GM18505 (cell line): Measurements from ENCODE around the gene REPIN1.
A peak's percentile ranks its signal among the peaks of the same experiment; 100 is the strongest.
"Not testable (repeated sequence)": the region's sequence is repeated elsewhere in the genome, so short reads cannot be mapped to it uniquely, and the experiment has no call there.

Source experiments
- ATAC-seq: cut with Tn5 transposase; IDR thresholded peaks from one replicate; pipeline ENCODE4 v1.9.1; 2021; ENCODE audit not compliant: unreplicated experiment
- POLR2A ChIP-seq: IDR thresholded peaks from 4 replicates; pipeline ENCODE4 v1.6.1; 2011; ENCODE audit warnings: borderline replicate concordance; ENCODE audit not compliant: insufficient read depth, insufficient read length; ENCODE audit errors: extremely low read depth

REPIN1 gene

DNA sequence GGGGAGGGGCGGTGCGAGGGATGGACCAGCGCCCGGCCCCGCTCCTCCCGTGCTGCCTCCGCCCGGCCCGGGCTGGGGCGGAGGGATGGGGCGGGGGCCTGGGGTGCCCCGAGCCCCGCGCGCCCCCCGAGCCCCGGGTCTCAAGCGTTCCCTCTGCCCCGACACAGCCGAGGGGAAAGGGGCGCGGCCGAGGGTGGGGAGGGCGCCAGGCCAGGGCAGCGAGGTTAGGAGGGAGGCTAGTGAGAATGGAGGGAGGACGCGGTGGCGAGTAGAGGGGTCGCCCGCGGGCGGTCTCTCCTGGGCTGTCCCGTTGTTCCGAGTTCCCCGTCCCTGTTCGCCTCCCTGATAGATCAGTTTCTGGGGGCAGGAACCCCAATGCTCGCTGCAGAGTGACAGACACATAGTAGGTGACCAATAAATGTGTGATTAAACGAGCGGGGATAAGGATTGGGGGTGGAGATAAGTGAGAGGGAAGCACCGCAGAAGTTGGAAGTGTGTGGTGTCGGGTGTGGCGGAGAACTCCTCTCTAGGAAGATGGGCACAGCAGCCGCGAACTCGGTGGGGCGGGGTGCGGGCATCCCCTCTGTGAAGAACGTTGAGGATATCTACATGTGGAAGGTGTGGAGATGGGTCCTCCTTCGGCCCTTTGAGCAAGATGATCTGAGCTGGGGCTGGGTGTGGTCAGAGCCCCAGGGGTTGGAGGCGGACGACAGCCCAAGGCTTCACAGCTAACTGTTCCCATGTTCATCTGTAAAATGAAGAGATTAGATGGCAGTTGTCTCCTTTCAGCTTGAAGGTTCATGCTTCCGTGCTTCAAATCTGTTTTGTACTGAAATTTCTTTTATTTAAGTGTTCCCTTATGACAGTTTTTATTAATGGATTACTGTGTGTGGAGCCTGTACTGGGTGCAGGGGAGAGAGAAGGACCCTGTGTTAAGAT lies 11.1 kb downstream of the REPIN1 start:
- TF ChIP-seq POLR2A = no peak
- ATAC-seq = peak; percentile 29

DNA sequence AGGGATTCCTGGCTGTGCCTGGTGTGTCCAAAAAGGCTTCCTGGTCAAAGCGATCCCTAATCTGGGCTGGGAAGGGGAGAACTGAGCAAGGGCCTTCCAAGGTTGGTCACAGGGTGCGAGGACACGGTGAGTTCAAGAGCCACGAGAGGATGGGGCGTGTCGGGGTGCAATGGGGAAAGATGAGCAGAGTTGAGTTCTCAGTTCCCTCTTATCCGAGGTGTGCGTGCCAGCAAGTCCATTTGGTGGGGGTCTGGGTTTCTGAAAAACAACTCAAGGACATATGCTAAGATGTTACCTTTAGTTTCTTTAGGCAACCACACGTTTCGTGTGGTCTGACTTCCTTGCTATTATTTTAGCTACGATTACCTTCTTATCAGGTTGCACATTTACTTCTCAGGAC lies 11.8 kb downstream of the REPIN1 start:
- TF ChIP-seq POLR2A = no peak
- no peak for ATAC-seq

DNA sequence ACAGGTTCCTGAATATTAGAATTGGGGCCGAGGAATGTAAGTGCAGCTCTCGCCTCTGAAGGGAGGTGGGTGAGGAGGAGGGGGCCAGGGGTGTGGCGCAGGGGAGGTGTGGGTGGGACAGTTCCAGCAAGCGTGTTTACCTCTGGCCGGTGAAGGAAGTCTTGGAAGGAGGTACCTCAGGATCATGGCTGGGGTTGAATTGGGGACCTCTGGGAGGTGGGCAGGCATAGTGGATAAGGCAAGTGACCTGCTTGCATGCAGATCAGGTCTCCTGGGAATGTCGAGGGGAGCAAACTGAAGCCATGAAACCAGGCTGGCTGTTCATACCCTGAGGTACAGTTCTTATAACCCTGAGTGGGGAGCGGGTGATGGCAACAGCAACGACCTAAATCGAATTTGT lies 12.5 kb downstream of the REPIN1 start:
- no peak for TF ChIP-seq POLR2A
- no peak for ATAC-seq

DNA sequence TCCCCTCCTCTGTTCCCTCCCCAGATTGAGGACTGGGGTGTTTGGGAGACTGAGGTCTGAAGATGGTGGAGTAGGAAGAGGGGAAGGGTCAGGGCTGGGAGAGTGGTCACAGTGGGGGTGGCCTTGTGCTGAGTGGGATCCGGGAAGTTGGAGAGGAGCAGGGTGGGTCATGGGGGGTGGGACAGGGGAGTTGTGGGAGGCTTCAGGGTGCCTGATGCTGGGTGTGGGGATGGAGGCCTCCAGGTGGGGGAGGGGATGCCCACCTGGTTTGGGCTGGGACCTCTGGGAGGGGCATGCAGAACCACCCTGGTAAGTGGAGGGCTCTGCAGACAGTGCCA lies 13.1 kb downstream of the REPIN1 start:
- TF ChIP-seq POLR2A = no peak
- ATAC-seq = no peak

DNA sequence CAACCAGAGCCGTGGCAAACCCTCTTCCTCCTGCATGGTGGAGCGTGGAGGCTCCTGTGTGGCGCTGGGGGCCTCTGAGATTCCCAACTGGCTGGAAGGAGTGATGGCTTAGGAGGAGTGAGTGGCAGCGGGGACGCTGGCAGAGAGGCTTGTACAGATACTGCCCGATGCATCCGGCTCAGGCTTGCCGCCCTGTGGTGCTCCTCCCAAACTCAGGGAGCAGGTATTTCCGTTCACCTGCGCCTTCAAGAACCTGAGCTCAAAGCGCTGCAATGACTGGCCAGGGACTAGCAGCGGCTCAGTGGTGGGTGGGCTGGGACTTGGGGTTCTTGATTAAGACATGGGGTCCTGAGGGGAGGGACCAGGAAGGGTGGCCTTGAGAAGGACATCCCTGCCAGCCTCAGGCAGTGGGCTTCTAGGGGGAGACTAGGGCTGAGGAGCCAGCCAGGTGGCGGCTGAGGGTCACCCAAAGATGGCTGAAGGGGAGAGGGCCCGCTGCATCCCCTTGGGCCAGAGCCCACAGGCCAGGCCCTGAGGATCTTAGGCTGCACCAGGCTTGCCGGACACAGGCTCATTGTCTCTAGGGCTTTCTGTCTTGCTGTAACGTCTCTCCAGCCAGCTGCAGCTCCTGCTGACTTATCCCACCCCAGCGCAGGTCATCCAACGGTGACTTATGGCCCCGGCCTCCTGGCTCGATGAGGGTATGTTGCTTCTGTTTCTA lies 13.7 kb downstream of the REPIN1 start:
- ATAC-seq = no peak
- no peak for TF ChIP-seq POLR2A

DNA sequence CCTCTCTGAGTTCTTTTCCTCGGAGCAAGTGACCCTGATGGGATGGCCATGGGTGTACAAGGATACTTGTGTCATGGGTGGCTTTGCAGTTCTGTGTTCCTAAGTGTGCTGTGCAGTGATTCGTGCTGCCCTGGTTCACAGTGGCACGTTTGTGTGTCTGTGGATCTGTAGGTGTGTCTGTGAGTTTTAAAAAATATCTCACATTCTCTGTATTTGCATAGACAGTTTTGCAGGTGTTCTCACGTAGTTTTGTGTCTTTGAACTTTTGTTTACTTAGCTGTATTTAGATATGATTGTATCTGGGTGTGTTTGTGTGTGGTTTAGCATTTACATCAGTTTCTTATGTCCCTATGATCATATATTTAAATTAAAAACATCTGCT lies 14.2 kb downstream of the REPIN1 start:
- peak; percentile 30 for TF ChIP-seq POLR2A

DNA sequence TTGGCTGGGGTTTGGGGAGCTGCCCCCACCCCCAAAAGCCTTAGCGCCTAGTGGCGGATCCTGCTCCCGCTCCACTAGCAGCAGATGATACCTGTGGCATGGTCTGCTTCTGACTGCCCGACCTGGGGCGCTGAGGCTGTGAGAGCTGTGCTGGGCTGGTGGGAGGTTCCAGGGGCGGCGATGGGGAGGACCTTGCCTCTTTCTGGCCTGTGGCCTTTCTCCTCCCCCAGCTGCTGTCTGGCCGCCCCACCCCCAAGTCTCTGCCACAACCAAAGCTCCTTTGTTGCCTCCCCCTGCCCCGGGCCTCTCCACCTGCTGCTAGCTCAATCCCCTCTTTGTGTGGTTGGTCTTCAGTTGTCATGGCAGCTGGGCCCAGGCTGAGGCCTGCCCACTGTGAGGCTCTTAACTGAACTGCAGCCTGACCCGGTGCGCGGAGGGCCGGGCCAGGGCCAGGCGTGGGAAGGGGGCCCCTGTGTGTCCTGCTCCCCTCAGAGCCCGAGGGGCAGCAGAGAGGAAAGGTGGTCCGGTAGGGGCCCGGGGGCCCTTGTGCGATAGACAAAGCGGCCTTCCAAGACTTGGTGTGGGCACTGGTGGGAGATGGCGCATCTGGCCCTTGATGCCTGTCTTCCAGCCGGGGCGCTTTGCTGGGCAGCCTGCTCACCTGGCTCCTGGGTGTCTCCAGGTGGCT lies 15.2 kb downstream of the REPIN1 start:
- TF ChIP-seq POLR2A = no peak
- ATAC-seq = no peak

More for the DNA sequence above, 14.2 kb downstream of the REPIN1 start:
- no peak for ATAC-seq

DNA sequence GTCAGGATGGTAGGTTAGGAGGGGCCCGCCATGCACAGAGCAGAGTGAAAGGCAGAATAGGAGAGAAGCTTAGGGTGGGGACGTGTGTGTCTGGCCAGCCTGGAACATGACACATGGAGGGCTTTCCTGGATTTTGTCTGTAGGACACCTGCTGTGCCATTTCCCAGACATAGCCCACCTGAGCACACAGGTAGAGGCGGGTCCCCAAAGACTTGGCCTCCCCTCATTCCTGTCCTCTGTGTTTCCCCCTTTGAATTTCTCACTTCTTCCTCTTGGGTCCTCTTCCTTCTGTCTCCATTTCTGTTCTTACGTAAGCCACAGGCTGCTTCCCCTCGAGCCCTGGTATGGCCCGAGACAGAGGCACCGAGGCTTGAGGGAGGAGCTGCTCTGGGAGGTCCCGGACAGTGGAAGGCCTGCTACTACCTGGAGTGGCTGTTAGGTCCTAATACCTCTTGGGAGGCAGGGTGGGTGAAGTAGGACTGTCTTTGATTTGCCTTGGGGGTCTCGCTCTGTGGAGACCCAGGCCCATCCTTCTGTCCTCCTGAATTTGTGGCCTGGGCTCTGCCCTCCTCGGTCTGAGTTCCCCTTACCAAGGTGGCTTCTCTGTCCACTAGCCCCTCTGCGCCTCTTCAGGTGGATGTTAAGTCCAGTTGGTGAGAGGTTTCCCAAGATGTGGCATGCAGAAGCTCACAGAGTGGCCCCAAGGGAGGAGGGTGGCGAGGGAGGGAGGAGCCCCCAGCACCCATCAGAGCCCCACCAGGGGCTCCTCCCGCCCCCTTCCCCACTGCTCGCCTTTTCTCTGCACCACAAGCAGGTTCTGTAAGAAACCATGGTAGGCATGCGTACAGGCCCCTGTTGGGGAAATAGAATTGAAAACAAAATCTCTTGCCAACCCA lies 16.0 kb downstream of the REPIN1 start:
- ATAC-seq = no peak
- no peak for TF ChIP-seq POLR2A

DNA sequence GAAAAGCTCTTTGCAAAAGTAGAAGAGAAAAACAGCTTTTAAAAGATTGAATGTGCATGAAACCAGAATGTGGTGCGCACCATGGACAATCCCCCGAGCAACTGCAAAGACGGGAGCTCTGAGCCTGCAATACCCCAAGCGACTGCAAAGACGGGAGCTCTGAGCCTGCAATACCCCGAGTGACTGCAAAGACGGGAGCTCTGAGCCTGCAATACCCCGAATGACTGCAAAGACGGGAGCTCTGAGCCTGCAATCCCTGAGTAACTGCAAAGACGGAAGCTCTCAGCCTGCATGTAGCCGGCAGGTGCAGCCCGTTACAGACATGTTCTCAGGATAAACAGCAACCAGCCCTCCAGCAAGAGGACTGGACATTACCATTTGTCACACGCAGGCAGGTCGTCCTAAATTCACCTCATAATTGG lies 16.7 kb downstream of the REPIN1 start:
- no peak for TF ChIP-seq POLR2A
- ATAC-seq = no peak

DNA sequence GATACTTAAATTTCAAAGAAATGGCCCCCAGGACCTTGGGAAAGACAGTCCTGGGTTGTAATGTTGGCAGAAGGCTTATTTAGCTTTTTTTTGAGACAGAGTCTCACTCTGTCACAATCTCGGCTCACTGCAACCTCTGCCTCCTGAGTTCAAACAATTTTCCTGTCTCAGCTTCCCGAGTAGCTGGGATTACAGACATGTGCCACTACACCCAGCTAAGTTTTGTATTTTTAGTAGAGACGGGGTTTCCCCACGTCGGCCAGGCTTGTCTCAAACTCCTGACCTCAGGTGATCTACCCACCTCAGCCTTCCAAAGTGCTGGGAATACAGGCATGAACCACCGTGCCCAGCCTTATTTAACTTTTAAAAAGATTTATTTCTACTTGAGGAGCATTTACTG lies 17.3 kb downstream of the REPIN1 start:
- ATAC-seq = not testable (repeated sequence)

DNA sequence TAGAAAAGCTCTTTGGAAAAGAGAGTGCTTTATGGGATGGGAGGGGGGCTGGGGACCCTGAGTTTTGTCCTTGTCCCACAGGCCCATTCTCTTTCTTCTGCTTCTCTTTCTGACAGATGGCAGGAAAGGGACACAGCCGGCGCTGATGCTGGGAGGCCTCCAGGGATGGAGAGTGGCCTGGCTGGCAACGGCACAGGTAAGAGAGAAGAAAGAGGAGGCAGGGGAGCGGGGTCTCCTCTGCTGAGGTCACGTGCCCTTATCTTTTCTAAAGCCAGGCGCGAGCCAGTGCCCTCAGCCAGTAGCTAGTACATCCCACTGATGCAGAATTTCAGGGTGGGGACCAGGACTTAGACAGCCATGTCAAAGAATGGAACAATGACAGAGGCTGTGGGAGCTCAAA lies 19.7 kb downstream of the REPIN1 start:
- no peak for TF ChIP-seq POLR2A
- ATAC-seq = no peak

DNA sequence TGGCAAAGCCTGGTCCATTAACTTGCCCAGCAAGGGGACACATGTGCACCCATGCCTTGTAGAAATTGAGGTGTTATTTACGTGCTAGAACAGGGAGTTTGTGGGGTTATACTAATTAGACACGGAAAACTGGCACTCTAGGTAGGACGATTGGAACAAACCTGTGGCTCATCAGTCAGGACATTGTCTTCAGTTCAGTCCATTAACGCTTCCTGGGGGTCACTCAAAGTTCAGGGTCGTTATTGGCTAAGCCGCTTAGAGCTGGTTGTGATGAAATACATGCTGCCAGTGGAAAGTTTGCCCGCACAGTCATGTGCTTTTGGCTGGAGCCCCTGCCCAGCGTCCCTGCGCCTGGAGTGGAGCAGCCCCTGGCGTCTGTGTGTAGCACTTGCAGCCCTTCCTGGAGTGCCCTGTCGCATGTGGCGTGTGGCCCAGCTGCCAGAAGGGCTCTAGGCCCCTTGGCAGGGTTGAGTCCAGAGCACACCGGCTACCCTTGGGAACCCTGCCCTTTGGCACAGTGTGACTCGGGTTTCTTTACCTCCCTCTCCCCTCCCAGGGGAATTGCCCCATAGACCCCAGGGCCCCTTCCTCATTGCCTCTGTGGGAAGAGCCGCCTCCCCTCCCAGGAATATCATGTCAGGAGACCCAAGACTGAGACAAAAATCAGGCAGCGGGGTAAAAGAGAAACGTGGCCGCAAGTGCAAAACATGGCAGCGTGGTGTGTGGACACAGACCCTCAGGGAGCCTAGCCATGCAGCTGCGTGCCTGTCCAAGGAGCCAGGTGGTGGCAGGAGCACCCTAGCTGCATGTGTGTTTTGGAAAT lies 20.3 kb downstream of the REPIN1 start:
- no peak for TF ChIP-seq POLR2A
- no peak for ATAC-seq
